OCI-LY7 (cell line): ENCODE results near the gene HOXA3.

Source experiments
- CTCF ChIP-seq: fragments of 200-600 bp; sonication (generic); conservative IDR thresholded peaks from 2 replicates; pipeline ENCODE4 v1.5.1; 2014; ENCODE audit warnings: mild to moderate bottlenecking, antibody characterized with exemption, low read length, moderate library complexity, mixed read lengths
- EZH2phosphoT487 ChIP-seq: fragments of 200-600 bp; sonication (generic); IDR thresholded peaks from 2 replicates; pipeline ENCODE4 v1.6.1; 2018; ENCODE audit warnings: low read depth, borderline replicate concordance, mild to moderate bottlenecking, mixed run types, antibody characterized with exemption, low read length, moderate library complexity, mixed read lengths

GRCh38 chr7:27108390-27109127, 43.8 kb downstream of the HOXA3 start:
- TF ChIP-seq CTCF (no peak), EZH2phosphoT487 (no peak)
